ENCODE data around the gene CKAP2L.

Gene CKAP2L

GRCh38 chr2:112791019-112791418 lies 26.6 kb upstream of the CKAP2L start:
- no peak for FAIRE-seq

DNA sequence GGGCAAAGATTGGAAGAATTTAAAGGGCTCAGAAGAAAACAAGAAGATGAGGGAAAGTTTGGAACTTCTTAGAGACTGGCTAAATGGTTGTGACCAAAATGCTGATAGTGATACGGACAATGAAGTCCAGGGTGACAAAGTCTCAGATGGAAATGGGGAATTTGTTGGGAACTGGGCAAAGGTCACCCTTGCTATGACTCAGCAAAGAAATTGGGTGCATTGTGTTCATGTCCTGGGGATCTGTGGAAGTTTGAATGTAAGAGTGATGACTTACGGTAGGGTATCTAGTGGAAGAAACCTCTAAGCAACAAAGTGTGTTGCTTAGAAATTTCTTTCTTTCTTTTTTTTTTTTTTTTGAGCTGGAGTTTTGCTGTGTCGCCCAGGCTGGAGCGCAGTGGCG lies 25.9 kb upstream of the CKAP2L start:
- FAIRE-seq: no peak

DNA sequence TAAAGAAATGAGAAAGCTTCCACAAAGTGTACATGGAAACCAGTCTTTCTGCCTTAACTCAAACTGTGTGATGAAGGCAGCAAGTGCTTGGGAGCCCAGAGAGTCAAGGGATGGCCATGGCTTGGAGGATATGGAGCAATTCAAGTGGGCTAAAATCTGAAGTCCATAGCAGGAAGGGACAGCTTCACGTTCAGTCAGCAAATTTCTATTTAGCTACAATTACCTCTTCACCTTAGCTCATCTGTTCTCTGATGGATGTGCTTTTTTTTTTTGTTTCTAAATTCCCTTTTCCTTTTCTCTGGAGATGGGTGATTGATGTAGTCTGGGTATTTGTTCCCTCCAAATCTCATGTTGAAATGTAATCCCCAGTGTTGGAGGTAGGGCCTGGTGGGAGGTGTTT lies 24.8 kb upstream of the CKAP2L start:
- FAIRE-seq: no peak

DNA sequence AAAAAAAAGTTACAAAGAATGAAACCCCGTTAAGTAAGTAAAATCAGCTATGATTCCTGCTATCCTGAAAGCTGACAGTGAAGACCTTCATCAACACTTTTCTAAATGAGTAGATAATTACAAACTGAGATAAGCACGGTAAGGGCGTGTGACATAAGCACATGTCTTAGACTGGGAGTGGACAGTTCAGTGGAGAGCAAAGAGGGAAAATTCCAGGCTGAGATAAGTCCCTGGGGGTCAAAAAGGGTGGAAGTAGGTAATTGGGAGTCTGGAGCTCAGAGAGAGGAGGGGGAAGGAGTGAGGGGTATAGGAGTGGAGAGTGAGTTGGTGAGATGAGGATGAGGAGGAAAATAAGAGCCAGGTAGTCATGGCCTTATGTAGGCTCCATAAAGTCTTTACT lies 24.2 kb upstream of the CKAP2L start:
- no peak for FAIRE-seq

- FAIRE-seq: no peak
Measured at GRCh38 chr2:112787729-112788393, 23.5 kb upstream of the CKAP2L start.

DNA sequence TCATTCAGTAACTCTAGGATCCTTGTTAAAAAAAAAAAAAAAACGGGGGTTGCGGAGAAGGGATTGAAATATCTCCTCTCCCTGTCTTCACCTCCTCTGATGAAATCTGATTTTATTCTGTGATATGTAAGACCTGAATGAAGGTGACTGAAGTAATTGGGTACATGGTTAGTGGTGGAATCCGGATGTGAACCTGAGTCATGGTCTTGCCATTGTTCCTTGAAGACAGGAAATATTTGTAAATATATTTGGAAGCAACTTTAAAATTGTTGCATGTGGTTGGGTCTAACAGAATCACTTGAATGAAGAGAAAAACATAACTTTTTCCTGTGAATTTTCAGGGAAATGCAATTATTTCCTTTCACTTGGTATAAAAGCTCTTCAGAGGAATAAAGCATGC lies 22.9 kb upstream of the CKAP2L start:
- FAIRE-seq: no peak

- FAIRE-seq: no peak
Measured at GRCh38 chr2:112784199-112785189, 20.1 kb upstream of the CKAP2L start, which contains the start of gene IL1A. Gene IL1A (minus strand): TSS chr2:112784493. CDS start chr2:112783770, 723 bp downstream.

DNA sequence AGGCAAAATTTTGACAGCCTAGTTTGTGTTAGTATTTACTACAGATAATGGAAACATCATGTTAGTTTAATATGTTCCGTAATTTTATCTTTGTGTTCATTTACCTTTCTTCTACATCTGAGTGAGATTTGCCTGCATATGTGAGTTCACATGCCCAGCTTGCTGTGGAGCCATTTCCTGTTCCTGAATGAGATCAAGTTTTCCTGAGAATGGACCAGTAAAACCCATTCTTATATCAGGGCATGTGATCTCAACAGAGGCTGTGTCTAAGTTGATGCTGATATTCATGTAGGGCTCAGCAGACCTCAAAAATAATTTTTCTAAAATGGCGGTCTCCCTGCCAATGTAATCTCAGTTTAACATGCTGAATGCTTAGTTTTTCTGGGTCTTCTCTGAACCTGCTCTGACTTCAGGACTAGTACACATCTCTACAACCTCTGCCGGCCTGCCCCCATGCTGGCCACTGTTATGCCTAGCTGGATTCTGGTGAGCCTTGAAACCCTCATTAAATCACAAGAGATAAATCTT lies 18.8 kb upstream of the CKAP2L start:
- FAIRE-seq: no peak

- FAIRE-seq: no peak
Measured at GRCh38 chr2:112782234-112782799, 17.9 kb upstream of the CKAP2L start.

DNA sequence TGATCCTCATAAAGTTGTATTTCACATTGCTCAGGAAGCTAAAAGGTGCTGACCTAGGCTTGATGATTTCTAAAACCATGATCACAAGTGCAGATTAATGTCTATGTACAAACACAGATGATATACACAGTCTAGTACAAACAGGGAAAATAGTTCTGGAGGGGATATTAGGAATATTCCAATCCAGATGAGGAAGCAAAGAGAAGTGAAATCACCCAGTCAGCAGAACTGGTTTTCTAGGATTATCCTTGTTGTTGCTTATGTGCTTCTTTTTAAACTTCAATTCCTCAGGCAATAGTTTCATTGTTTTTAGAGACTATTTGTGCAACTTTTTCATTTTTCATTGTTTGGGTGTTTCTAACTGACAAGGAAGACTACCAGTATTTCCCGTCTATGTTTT lies 15.2 kb upstream of the CKAP2L start:
- no peak for FAIRE-seq

DNA sequence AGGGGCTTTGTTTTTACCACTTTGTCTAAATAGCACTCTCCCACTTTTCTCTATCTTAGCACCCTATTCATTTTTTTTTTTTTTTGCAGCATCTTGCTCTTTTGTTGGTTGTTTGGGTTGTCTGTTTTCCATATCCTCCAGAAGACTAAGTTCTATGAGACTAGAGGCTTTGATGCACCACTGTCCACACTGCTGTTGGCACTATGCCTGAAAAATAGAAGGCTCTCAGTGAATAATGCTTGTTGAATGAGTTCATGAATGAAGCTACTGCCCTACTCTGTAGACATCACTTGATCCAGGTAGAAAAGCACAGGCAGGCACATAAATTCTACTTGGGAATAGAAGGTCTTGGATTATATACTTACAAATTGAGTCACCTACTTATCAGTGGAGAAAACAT lies 12.6 kb upstream of the CKAP2L start:
- FAIRE-seq: no peak

DNA sequence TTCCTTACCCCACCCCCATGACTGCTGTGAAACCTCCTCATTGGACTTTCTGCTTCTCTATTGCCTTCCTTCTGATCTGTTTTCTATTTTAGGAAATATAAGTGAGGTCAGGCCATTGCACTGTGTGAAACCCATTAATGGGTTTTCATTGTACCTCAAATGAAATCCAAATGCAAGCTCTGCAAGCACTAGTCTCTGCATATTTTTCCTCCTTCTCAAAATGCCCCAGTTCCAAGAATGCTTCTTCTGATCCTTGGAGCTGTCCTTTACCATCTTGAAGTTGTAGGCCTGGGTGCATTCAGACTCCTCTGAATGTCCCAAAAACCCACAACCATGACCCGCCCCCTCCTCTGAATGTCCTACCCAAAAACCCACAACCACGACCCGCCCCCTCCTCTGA lies 11.7 kb upstream of the CKAP2L start:
- no peak for FAIRE-seq

DNA sequence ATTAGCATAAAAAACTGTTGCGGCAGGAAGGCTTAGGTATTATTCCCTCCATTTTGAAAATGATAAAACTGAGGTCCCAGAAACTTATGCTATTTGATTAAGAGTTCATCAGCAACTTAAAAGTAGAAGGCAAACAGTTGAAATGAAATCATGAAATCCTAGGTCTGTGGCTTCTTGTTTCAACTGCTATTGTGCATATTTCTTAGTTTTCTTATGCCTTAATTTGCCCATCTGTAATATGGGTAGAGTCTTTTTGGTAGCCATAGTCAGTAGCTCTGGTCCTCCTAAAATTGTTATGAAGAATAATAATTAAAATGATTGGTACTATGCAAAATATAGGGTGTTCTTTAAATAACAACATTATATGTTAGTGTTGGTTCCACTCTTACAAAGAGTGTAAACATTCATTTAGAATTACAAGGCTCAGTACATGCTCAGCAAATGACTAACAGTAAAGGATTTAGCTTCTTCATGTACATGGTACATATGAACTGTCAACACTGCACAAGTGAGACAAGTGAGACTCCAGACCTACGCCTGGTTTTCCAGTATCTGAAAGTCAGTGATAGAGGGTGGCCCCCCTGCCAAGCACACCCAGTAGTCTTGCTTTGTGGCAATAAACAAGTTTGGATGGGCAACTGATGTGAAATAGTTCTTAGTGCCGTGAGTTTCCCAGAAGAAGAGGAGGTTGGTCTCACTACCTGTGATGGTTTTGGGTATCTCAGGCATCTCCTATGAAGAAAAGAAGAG lies 10.3 kb upstream of the CKAP2L start:
- FAIRE-seq: no peak

- no peak for FAIRE-seq
Measured at GRCh38 chr2:112773556-112773955, 9.1 kb upstream of the CKAP2L start.

DNA sequence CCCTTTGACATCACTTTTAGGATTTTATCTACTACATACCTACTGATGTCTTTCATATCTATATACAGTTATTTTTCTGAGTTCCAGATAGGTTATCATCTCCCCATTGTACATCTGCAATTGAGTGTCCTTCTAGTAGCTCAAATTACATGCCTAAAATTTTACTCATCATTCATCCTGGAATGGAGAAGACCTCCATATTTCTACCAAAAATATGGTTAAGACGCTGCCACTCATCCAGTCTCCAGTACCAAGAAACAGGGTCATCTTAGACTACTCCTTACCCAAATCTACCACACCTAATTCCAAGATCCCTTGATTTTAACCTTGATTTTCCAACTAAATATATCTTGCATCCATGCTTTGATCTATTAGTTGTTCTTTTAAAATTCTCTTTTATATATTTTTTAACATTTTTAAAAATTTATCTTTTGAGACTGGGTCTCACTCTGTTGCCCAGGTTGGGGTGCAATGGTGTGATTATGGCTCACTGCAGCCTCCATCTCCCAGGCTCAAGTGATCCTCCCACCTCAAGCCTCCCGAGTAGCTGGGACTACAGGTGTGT lies 8.6 kb upstream of the CKAP2L start:
- FAIRE-seq: no peak

GRCh38 chr2:112772322-112772721 lies 7.9 kb upstream of the CKAP2L start:
- no peak for FAIRE-seq

GRCh38 chr2:112768432-112768831 lies 4.0 kb upstream of the CKAP2L start:
- FAIRE-seq: no peak

GRCh38 chr2:112767693-112768330 lies 3.4 kb upstream of the CKAP2L start:
- no peak for FAIRE-seq

DNA sequence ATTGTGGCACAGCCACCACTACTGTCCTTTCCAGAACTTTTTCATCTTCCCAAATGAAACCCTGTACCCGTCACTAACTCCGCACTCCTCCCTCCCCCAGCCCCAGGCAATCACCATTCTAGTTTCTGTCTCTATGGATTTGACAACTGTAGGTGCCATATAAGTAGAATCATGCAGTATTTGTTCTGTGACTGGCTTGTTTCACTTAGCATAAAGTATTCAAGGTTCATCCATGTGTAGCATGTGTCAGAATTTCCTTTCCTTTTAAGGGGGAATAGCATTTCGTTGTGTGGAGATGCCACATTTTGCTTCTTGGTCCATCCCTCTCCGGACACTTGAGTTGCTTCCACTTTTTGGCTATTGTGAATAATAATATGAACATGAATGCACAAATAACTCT lies 842 bp upstream of the CKAP2L start:
- no peak for FAIRE-seq

DNA sequence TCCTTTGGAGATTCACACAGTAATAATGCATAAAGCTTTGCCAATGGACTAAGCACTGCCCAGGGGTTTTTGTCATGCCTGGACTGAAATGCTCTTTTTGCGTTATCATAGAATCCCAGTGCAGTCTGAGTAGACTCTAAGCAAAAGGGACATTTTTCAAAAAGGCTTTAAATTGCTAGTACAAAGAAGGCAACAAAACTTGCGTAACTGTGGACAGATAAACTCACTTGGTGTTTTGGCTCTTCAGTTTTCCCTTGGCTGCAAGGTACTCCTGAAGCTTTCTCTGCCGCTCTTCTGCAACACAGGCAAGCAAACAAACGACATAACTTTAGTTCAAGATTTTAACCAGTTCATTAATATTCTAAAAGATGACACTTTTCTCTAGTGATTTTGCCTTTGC lies 2.1 kb downstream of the CKAP2L start:
- FAIRE-seq: no peak

DNA sequence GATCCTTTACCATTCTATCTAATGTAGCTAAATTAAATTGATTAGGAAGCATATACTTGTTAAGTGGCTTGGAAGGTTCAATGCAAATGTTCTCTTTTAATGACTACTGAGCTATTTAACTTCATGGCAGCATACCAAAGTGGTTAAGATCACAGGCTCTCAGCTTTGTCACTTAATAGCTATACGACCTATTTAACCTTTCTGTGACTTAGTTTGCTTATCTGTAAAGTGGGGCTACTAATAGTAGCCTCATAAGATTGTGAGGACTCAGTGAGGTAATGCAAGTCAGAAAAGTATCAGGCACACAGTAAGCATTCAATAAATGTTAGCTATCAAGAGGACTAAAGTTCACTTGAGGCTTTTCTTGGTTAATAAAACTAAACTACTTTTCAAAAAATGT lies 4.3 kb downstream of the CKAP2L start:
- FAIRE-seq: no peak

- FAIRE-seq: no peak
Measured at GRCh38 chr2:112758711-112759110, 5.7 kb downstream of the CKAP2L start.

All from TTC549 (cell line).